Measurements from ENCODE around the gene ITGB2.

The ITGB2 gene

GRCh38 chr21:44862869-44863685 is 57.6 kb downstream of the ITGB2 start:
- no peak for DNase-seq

- DNase-seq = no peak
These were observed 61.9 kb downstream of the ITGB2 start for GRCh38 chr21:44858791-44859190.

GRCh38 chr21:44858291-44858690 is 62.4 kb downstream of the ITGB2 start:
- no peak for DNase-seq

- no peak for DNase-seq
These were observed 63.4 kb downstream of the ITGB2 start for GRCh38 chr21:44857127-44857892.

GRCh38 chr21:44856131-44856530 is 64.6 kb downstream of the ITGB2 start:
- no peak for DNase-seq

- DNase-seq = no peak
These were observed 65.1 kb downstream of the ITGB2 start for GRCh38 chr21:44855572-44855971.

- no peak for DNase-seq
These were observed 65.8 kb downstream of the ITGB2 start for GRCh38 chr21:44854664-44855446.

GRCh38 chr21:44854391-44854663 is 66.4 kb downstream of the ITGB2 start:
- no peak for DNase-seq

GRCh38 chr21:44853601-44854390 is 66.9 kb downstream of the ITGB2 start:
- DNase-seq = no peak

- no peak for DNase-seq
These were observed 69.6 kb downstream of the ITGB2 start for GRCh38 chr21:44850905-44851657.

- DNase-seq = no peak
These were observed 70.4 kb downstream of the ITGB2 start for GRCh38 chr21:44850208-44850800.

- DNase-seq = no peak
These were observed 71.0 kb downstream of the ITGB2 start for GRCh38 chr21:44849616-44850130.

GRCh38 chr21:44848821-44849521 is 71.7 kb downstream of the ITGB2 start:
- DNase-seq = no peak

- no peak for DNase-seq
These were observed 73.2 kb downstream of the ITGB2 start for GRCh38 chr21:44847261-44848056.

GRCh38 chr21:44846485-44847260 is 74.0 kb downstream of the ITGB2 start:
- peak; percentile 29 for DNase-seq

- no peak for DNase-seq
These were observed 74.5 kb downstream of the ITGB2 start for GRCh38 chr21:44846224-44846484.

- no peak for DNase-seq
These were observed 75.1 kb downstream of the ITGB2 start for GRCh38 chr21:44845418-44846223.

- no peak for DNase-seq
These were observed 76.4 kb downstream of the ITGB2 start for GRCh38 chr21:44844256-44844655.

Measured in NCI-H2107 (cell line).